Measurements from ENCODE around the gene CD99L2.

CD99L2 gene, protein sequence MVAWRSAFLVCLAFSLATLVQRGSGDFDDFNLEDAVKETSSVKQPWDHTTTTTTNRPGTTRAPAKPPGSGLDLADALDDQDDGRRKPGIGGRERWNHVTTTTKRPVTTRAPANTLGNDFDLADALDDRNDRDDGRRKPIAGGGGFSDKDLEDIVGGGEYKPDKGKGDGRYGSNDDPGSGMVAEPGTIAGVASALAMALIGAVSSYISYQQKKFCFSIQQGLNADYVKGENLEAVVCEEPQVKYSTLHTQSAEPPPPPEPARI

GRCh38 chrX:150898343-150899190, at the start of gene CD99L2:
Gene CD99L2 (minus strand): TSS chrX:150898668. CDS start chrX:150898588, 80 bp downstream.
- H3K4me3 ChIP-seq (ENCODE audit: low read depth, low read length) = peak within 1 kb of the TSS; percentile 66
- TF ChIP-seq, protein P1, sequence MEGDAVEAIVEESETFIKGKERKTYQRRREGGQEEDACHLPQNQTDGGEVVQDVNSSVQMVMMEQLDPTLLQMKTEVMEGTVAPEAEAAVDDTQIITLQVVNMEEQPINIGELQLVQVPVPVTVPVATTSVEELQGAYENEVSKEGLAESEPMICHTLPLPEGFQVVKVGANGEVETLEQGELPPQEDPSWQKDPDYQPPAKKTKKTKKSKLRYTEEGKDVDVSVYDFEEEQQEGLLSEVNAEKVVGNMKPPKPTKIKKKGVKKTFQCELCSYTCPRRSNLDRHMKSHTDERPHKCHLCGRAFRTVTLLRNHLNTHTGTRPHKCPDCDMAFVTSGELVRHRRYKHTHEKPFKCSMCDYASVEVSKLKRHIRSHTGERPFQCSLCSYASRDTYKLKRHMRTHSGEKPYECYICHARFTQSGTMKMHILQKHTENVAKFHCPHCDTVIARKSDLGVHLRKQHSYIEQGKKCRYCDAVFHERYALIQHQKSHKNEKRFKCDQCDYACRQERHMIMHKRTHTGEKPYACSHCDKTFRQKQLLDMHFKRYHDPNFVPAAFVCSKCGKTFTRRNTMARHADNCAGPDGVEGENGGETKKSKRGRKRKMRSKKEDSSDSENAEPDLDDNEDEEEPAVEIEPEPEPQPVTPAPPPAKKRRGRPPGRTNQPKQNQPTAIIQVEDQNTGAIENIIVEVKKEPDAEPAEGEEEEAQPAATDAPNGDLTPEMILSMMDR (IDR thresholded peaks at IDR 0.05; ENCODE audit: low read depth, low read length, missing control alignments) = no peak
- in situ Hi-C loops (cut with HindIII; ENCODE audit: low pct_ligation_motif_present, low sequenced_read_pairs) = no loop called here

GRCh38 chrX:150944233-150944632, 45.8 kb upstream of the CD99L2 start:
- in situ Hi-C loops (cut with HindIII; ENCODE audit: low pct_ligation_motif_present, low sequenced_read_pairs) = no loop called here
- no peak for DNase-seq
- TF ChIP-seq, protein P1 (IDR thresholded peaks at IDR 0.05; ENCODE audit: low read depth, low read length, missing control alignments) = no peak
- H3K4me3 ChIP-seq (ENCODE audit: low read depth, low read length) = no peak overlapping the region
- H3K27ac ChIP-seq = no peak overlapping the region
- H3K27me3 ChIP-seq (replicated peaks) = no peaks in the 10 kb centered on the region
- H3K36me3 ChIP-seq (replicated peaks) = no peaks in the 10 kb centered on the region

More at GRCh38 chrX:150898343-150899190, at the start of gene CD99L2:
- Histone ChIP-seq H3K36me3 (replicated peaks) (no peaks in the 10 kb centered on the region), H3K27ac (peak within 1 kb of the TSS; percentile 58), H3K27me3 (replicated peaks) (no peaks in the 10 kb centered on the region)
- peak; percentile 66 for DNase-seq

GRCh38 chrX:150942942-150943594, 44.6 kb upstream of the CD99L2 start:
- no peak for DNase-seq
- TF ChIP-seq, protein P1 (IDR thresholded peaks at IDR 0.05; ENCODE audit: low read depth, low read length, missing control alignments) = no peak
- Histone ChIP-seq H3K27ac (no peak overlapping the region), H3K27me3 (replicated peaks) (no peaks in the 10 kb centered on the region), H3K36me3 (replicated peaks) (no peaks in the 10 kb centered on the region), H3K4me3 (ENCODE audit: low read depth, low read length) (no peak overlapping the region)
- in situ Hi-C loops (cut with HindIII; ENCODE audit: low pct_ligation_motif_present, low sequenced_read_pairs) = no loop called here

DNA sequence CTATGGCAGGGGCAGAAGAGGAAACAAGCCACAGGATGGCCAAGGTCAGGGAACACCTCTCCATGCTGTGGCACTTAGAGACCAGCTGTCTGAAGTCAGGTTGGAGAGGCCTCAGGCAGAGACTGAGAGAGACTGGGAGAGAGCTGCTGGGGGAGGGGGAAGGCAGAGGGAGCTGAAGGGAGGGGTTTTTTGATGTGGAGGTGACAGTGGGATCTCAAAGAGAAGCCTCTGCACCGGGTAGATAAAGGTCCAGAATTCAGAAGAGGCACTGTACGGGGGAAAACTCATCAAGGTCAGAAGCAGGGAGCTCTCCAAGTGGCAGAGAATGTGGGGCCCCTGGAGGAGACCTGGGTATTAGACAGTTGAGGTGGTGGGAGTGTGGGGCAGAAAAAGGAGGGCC, 43.1 kb upstream of the CD99L2 start:
- Histone ChIP-seq H3K27ac (no peak overlapping the region), H3K27me3 (replicated peaks) (no peaks in the 10 kb centered on the region), H3K36me3 (replicated peaks) (no peaks in the 10 kb centered on the region), H3K4me3 (ENCODE audit: low read depth, low read length) (no peak overlapping the region)
- TF ChIP-seq, protein P1 (IDR thresholded peaks at IDR 0.05; ENCODE audit: low read depth, low read length, missing control alignments) = no peak
- DNase-seq = no peak
- in situ Hi-C loops (cut with HindIII; ENCODE audit: low pct_ligation_motif_present, low sequenced_read_pairs) = no loop called here

DNA sequence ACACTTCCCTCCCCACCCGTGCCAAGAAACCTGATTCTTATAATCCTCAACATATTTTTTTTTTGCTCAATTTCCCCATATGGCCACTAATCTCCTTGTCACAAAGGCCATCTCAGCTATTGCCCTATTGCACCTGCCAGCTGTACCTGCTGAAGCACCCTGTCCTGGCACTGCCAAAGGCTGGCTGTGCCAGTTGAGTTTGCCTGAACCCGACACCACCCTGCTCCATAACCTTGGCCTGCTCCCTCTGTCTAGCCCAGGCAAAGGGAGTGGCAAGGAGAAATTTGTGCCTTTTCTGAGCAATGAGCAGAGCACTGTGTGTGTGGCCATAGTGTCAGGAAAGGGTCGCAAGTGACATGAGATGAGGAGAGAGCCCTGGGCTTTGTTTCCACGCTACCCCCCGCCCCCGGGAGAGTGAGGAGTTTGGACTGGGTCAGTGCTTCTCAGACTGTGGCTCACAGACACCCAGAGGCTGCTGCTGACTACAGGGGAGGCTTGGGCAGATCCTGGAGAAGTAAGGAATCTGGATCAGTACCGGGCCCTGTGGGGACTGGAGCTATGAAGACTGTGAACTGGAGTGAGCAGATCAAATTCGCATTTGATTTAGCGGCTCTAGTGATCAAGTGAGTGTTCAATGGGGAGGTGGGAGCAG, 42.5 kb upstream of the CD99L2 start:
- H3K36me3 ChIP-seq (replicated peaks) = no peaks in the 10 kb centered on the region
- H3K27me3 ChIP-seq (replicated peaks) = no peaks in the 10 kb centered on the region
- H3K27ac ChIP-seq = no peak overlapping the region
- no peak overlapping the region for H3K4me3 ChIP-seq (ENCODE audit: low read depth, low read length)
- DNase-seq = no peak
- in situ Hi-C loops (cut with HindIII; ENCODE audit: low pct_ligation_motif_present, low sequenced_read_pairs) = no loop called here
- TF ChIP-seq, protein P1 (IDR thresholded peaks at IDR 0.05; ENCODE audit: low read depth, low read length, missing control alignments) = no peak
